ENCODE measurements around the gene PTPRE.

DNA sequence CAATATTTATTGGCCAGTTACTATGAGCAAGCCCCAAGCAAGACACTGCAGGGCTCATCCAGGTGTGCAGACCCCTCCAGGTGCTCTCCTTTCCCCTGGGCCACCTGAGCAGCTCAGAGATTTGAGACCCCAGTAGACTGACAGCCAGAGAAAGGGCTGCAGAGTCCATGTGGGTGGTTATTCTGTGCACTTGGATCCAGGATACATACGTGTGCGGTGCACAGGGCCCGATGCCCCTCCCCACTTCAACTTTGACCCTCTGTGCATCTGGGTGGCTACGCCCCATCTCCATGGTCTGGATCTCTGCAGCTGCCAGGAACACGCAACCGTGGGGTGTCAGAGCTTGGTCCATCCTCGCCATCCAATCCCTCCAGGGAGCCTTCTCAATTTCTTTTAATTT is 146.5 kb downstream of the PTPRE start:
- TF ChIP-seq, protein P1, sequence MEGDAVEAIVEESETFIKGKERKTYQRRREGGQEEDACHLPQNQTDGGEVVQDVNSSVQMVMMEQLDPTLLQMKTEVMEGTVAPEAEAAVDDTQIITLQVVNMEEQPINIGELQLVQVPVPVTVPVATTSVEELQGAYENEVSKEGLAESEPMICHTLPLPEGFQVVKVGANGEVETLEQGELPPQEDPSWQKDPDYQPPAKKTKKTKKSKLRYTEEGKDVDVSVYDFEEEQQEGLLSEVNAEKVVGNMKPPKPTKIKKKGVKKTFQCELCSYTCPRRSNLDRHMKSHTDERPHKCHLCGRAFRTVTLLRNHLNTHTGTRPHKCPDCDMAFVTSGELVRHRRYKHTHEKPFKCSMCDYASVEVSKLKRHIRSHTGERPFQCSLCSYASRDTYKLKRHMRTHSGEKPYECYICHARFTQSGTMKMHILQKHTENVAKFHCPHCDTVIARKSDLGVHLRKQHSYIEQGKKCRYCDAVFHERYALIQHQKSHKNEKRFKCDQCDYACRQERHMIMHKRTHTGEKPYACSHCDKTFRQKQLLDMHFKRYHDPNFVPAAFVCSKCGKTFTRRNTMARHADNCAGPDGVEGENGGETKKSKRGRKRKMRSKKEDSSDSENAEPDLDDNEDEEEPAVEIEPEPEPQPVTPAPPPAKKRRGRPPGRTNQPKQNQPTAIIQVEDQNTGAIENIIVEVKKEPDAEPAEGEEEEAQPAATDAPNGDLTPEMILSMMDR (conservative IDR thresholded peaks at IDR 0.05) = no peak
- no peak for TF ChIP-seq ZFX (IDR thresholded peaks at IDR 0.05)

All from C4-2B (cell line).